Astrocyte (in vitro differentiated cells and primary cell): ENCODE measurements around the gene UBASH3A. TPM values are rescaled to one million over a fixed set of nuclear protein-coding genes. Genes with fewer than 3 reads are reported as not detected.

ENCODE experiments used
- DNase-seq: peaks from one replicate; pipeline ENCODE4 v3.0.0-alpha.2; 2010; ENCODE audit warnings: low read depth
- FAIRE-seq: peaks from 2 replicates; lab custom pipeline; 2011; peaks lifted over from hg19 to GRCh38; lab: Jason Lieb, UNC
- H2AFZ ChIP-seq: 2 replicates; pipeline ENCODE4 v1.6.0; 2012; ENCODE audit warnings: low read depth, low read length, inconsistent platforms
- H3K27ac ChIP-seq: 2 replicates; pipeline ENCODE4 v1.5.1; 2011; ENCODE audit warnings: low read depth, low read length, inconsistent platforms
- H3K27me3 ChIP-seq: 2 replicates; pipeline ENCODE4 v1.6.0; 2011; ENCODE audit warnings: low read length, inconsistent platforms; ENCODE audit not compliant: insufficient read depth
- H3K36me3 ChIP-seq: 2 replicates; pipeline ENCODE4 v1.5.1; 2011; ENCODE audit warnings: low read length, inconsistent platforms; ENCODE audit not compliant: insufficient read depth
- H3K4me1 ChIP-seq: 2 replicates; pipeline ENCODE4 v1.5.1; 2011; ENCODE audit warnings: low read length, inconsistent platforms; ENCODE audit not compliant: insufficient read depth
- H3K4me2 ChIP-seq: 2 replicates; pipeline ENCODE4 v1.6.0; 2012; ENCODE audit warnings: low read length, inconsistent platforms
- H3K4me3 ChIP-seq: 2 replicates; pipeline ENCODE4 v1.5.1; 2011; ENCODE audit warnings: low read depth, mild to moderate bottlenecking, low read length, inconsistent platforms; ENCODE audit not compliant: insufficient read depth
- H3K79me2 ChIP-seq: 2 replicates; pipeline ENCODE4 v1.6.0; 2012; ENCODE audit warnings: mild to moderate bottlenecking, low read length, inconsistent platforms; ENCODE audit not compliant: insufficient read depth
- H3K9ac ChIP-seq: 2 replicates; pipeline ENCODE4 v1.6.0; 2012; ENCODE audit warnings: mild to moderate bottlenecking, low read length, inconsistent platforms
- H3K9me3 ChIP-seq: 2 replicates; pipeline ENCODE4 v1.5.1; 2012; ENCODE audit warnings: low read depth, mild to moderate bottlenecking, low read length, inconsistent platforms; ENCODE audit not compliant: insufficient read depth
- H4K20me1 ChIP-seq: 2 replicates; pipeline ENCODE4 v1.6.0; 2012; ENCODE audit warnings: low read length, inconsistent platforms; ENCODE audit not compliant: insufficient read depth
- H3K27ac Mint-ChIP-seq: one replicate; pipeline ENCODE4 v1.8.0; 2021; ENCODE audit warnings: mild to moderate bottlenecking, mixed read lengths; ENCODE audit not compliant: unreplicated experiment
- H3K27me3 Mint-ChIP-seq: one replicate; pipeline ENCODE4 v1.8.0; 2021; ENCODE audit warnings: low read depth, mixed read lengths; ENCODE audit not compliant: unreplicated experiment
- H3K36me3 Mint-ChIP-seq: one replicate; pipeline ENCODE4 v1.8.0; 2021; ENCODE audit warnings: low read depth, mixed read lengths; ENCODE audit not compliant: unreplicated experiment
- H3K4me1 Mint-ChIP-seq: one replicate; pipeline ENCODE4 v1.8.0; 2021; ENCODE audit warnings: low read depth, mixed read lengths; ENCODE audit not compliant: unreplicated experiment
- H3K4me3 Mint-ChIP-seq: one replicate; pipeline ENCODE4 v1.8.0; 2021; ENCODE audit warnings: mild to moderate bottlenecking, moderate library complexity, mixed read lengths; ENCODE audit not compliant: unreplicated experiment
- H3K9me3 Mint-ChIP-seq: one replicate; pipeline ENCODE4 v1.8.0; 2021; ENCODE audit warnings: mild to moderate bottlenecking, mixed read lengths; ENCODE audit not compliant: unreplicated experiment
- EZH2 ChIP-seq: IDR thresholded peaks from 2 replicates; pipeline ENCODE4 v1.6.1; 2012; ENCODE audit warnings: mild to moderate bottlenecking, low read length, inconsistent platforms; ENCODE audit not compliant: insufficient read depth
- total RNA-seq: library from RNA; stranded (reverse); gene quantifications from 2 replicates; pipeline ENCODE4 v1.2.1, GENCODE V29; 2021
- TF ChIP-seq, protein P1 (sequence below): IDR thresholded peaks from 2 replicates; pipeline ENCODE4 v1.5.1; 2011; ENCODE audit warnings: low read depth, mild to moderate bottlenecking, inconsistent platforms, low read length, moderate library complexity; ENCODE audit not compliant: insufficient read depth

The UBASH3A gene
- total RNA-seq, 1 donor from 2014 or later: not detected

- Mint-ChIP-seq H3K27me3 (peaks cover 10% of the 10 kb centered on the region), H3K4me1 (peaks cover 9% of the 10 kb centered on the region), H3K27ac (peak overlapping the region; percentile 70), H3K9me3 (peaks cover 5% of the 10 kb centered on the region), H3K36me3 (no peaks in the 10 kb centered on the region), H3K4me3 (no peak overlapping the region)
- peaks cover 3% of the 10 kb centered on the region for H3K27me3 ChIP-seq
- H3K79me2 ChIP-seq: no peaks in the 10 kb centered on the region
- H3K36me3 ChIP-seq: no peaks in the 10 kb centered on the region
- no peak overlapping the region for H3K27ac ChIP-seq
- H3K4me2 ChIP-seq: peak overlapping the region; percentile 69
- TF ChIP-seq, protein P1, sequence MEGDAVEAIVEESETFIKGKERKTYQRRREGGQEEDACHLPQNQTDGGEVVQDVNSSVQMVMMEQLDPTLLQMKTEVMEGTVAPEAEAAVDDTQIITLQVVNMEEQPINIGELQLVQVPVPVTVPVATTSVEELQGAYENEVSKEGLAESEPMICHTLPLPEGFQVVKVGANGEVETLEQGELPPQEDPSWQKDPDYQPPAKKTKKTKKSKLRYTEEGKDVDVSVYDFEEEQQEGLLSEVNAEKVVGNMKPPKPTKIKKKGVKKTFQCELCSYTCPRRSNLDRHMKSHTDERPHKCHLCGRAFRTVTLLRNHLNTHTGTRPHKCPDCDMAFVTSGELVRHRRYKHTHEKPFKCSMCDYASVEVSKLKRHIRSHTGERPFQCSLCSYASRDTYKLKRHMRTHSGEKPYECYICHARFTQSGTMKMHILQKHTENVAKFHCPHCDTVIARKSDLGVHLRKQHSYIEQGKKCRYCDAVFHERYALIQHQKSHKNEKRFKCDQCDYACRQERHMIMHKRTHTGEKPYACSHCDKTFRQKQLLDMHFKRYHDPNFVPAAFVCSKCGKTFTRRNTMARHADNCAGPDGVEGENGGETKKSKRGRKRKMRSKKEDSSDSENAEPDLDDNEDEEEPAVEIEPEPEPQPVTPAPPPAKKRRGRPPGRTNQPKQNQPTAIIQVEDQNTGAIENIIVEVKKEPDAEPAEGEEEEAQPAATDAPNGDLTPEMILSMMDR: no peak
- TF ChIP-seq EZH2: no peak
- no peaks in the 10 kb centered on the region for H3K9me3 ChIP-seq
- no peaks in the 10 kb centered on the region for H4K20me1 ChIP-seq
- no peak for DNase-seq
- no peaks in the 10 kb centered on the region for H3K4me1 ChIP-seq
- no peak overlapping the region for H3K4me3 ChIP-seq
- no peak overlapping the region for H2AFZ ChIP-seq
- H3K9ac ChIP-seq: no peak overlapping the region
- FAIRE-seq: no peak
Measured at GRCh38 chr21:42414553-42414927, 10.8 kb downstream of the UBASH3A start.

DNA sequence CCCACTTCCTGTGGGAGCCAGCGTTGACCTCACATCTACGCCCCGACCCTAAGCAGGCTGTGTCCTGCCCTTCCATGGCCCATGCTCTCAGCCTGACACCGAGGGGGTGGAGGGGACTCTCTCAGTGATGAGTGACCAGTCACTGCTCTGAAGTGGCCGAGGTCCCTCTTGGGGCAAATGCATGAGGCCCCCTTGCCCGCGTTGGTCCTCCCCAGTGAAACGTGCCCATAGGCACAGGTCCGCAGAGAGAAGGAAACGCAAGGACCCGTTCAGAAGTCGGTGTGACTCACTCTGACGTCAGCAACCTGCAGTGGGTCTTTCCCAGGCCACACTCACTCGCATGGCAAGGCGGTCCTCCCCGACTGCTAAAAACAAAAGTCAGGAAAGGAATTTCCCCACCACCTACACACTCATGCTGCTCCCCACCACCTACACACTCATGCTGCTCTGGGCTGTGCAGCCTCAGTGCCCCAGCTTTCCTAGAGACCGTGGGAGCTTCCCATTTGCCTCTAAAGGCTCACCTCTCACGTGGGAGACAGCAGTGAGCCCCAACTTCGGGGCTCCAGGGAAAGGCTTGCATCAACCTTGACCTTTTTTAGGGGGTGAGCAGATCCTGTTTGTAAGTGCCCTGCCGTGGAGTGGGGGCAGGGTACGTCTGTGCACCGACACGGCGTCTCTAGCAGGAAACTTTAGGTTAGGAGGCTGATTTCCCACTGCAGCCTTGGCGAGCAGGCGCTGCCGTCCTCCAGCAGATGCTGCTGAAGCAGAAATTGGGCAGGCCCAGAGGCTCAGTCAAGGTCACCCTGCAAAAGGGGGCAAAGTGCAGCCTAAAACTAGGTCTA lies 11.4 kb downstream of the UBASH3A start:
- H4K20me1 ChIP-seq: no peaks in the 10 kb centered on the region
- no peaks in the 10 kb centered on the region for H3K4me1 ChIP-seq
- DNase-seq (peak; percentile 74), FAIRE-seq (no peak)
- H3K9me3 ChIP-seq: no peaks in the 10 kb centered on the region
- Mint-ChIP-seq H3K4me3 (peak overlapping the region; percentile 11), H3K9me3 (peaks cover 5% of the 10 kb centered on the region), H3K27me3 (peaks cover 9% of the 10 kb centered on the region), H3K4me1 (peaks cover 9% of the 10 kb centered on the region), H3K27ac (peak overlapping the region; percentile 70), H3K36me3 (no peaks in the 10 kb centered on the region)
- H3K4me3 ChIP-seq: no peak overlapping the region
- H3K27ac ChIP-seq: no peak overlapping the region
- peak overlapping the region; percentile 29 for H2AFZ ChIP-seq
- H3K4me2 ChIP-seq: peak overlapping the region; percentile 69
- H3K36me3 ChIP-seq: no peaks in the 10 kb centered on the region
- no peaks in the 10 kb centered on the region for H3K79me2 ChIP-seq
- peak overlapping the region; percentile 32 for H3K9ac ChIP-seq
- peaks cover 4% of the 10 kb centered on the region for H3K27me3 ChIP-seq
- TF ChIP-seq, protein P1: no peak
- TF ChIP-seq EZH2: no peak

GRCh38 chr21:42417533-42417932 lies 13.8 kb downstream of the UBASH3A start:
- TF ChIP-seq, protein P1: no peak
- TF ChIP-seq EZH2: no peak
- Histone ChIP-seq H3K79me2 (no peaks in the 10 kb centered on the region), H3K4me2 (no peak overlapping the region), H4K20me1 (no peaks in the 10 kb centered on the region), H3K4me1 (no peaks in the 10 kb centered on the region), H3K9ac (no peak overlapping the region), H3K27ac (no peak overlapping the region), H3K27me3 (peaks cover 6% of the 10 kb centered on the region), H3K9me3 (no peaks in the 10 kb centered on the region), H3K36me3 (no peaks in the 10 kb centered on the region), H2AFZ (no peak overlapping the region), H3K4me3 (no peak overlapping the region)
- Mint-ChIP-seq H3K9me3 (peaks cover 16% of the 10 kb centered on the region), H3K4me3 (no peak overlapping the region), H3K4me1 (peaks cover 8% of the 10 kb centered on the region), H3K36me3 (no peaks in the 10 kb centered on the region), H3K27me3 (peaks cover 18% of the 10 kb centered on the region), H3K27ac (no peak overlapping the region)
- FAIRE-seq (no peak), DNase-seq (no peak)
